ENCODE data around the gene GYS2. TPM values are rescaled to one million over a fixed set of nuclear protein-coding genes. Genes with fewer than 3 reads are reported as not detected.

Gene GYS2
- total and polyA plus RNA-seq, 4 donors, result 15.5 to 86.8 (median 34.1) TPM

DNA sequence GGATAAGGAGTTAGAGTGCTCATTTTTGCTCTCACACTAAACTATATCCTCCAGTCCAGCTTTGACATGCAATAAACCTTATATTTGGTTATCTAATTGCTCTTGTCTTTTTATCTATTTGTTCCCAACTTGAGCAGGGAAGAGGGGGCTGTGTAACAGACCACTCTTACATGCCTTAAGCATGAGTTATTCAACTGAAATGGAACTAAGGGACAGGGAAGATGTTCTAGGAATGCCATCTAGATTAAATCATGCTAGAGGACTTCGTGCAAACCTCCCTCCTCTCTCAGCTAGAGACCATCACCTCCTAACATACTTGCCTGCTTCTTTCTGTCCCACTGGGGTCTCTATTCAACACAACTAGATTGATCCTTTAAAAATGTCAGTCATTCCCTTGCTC lies 57.9 kb downstream of the GYS2 start:
- TF ChIP-seq GABPA (IDR thresholded peaks at IDR 0.05 in 1 of 2, conservative IDR thresholded peaks at IDR 0.05 in 1 of 2), result no peak
- TF ChIP-seq, protein P1, sequence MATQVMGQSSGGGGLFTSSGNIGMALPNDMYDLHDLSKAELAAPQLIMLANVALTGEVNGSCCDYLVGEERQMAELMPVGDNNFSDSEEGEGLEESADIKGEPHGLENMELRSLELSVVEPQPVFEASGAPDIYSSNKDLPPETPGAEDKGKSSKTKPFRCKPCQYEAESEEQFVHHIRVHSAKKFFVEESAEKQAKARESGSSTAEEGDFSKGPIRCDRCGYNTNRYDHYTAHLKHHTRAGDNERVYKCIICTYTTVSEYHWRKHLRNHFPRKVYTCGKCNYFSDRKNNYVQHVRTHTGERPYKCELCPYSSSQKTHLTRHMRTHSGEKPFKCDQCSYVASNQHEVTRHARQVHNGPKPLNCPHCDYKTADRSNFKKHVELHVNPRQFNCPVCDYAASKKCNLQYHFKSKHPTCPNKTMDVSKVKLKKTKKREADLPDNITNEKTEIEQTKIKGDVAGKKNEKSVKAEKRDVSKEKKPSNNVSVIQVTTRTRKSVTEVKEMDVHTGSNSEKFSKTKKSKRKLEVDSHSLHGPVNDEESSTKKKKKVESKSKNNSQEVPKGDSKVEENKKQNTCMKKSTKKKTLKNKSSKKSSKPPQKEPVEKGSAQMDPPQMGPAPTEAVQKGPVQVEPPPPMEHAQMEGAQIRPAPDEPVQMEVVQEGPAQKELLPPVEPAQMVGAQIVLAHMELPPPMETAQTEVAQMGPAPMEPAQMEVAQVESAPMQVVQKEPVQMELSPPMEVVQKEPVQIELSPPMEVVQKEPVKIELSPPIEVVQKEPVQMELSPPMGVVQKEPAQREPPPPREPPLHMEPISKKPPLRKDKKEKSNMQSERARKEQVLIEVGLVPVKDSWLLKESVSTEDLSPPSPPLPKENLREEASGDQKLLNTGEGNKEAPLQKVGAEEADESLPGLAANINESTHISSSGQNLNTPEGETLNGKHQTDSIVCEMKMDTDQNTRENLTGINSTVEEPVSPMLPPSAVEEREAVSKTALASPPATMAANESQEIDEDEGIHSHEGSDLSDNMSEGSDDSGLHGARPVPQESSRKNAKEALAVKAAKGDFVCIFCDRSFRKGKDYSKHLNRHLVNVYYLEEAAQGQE (IDR thresholded peaks at IDR 0.05), result no peak
- no peaks in the 10 kb centered on the region for H3K4me1 ChIP-seq (ENCODE audit: control insufficient read depth in 4 of 4, insufficient read depth in 4 of 4, low read length in 3 of 4)
- WGBS, result 0% methylated on average over 1 of the region's 1 CpG
- no peak overlapping the region for H3K27ac ChIP-seq (ENCODE audit: low read depth in 1 of 2, low read length in 2 of 2)
- no peaks in the 10 kb centered on the region for H3K27me3 ChIP-seq (ENCODE audit: control insufficient read depth in 4 of 4, insufficient read depth in 4 of 4, low read length in 3 of 4)
- H3K36me3 ChIP-seq (ENCODE audit: control insufficient read depth in 4 of 4, insufficient read depth in 3 of 4, low read depth in 1 of 4, low read length in 3 of 4), result peaks cover 0 to 13% (median 5%) of the 10 kb centered on the region in 4 donors
- no peak overlapping the region for H3K9ac ChIP-seq (ENCODE audit: low read depth in 1 of 2, low read length in 2 of 2)
- DNase-seq (ENCODE audit: low spot score), result no peak
- no peak overlapping the region for H3K4me3 ChIP-seq (ENCODE audit: low read depth in 1 of 3, low read length in 3 of 3)
- H3K9me3 ChIP-seq (ENCODE audit: control insufficient read depth in 4 of 4, low read length in 3 of 4), result no peaks in the 10 kb centered on the region

DNA sequence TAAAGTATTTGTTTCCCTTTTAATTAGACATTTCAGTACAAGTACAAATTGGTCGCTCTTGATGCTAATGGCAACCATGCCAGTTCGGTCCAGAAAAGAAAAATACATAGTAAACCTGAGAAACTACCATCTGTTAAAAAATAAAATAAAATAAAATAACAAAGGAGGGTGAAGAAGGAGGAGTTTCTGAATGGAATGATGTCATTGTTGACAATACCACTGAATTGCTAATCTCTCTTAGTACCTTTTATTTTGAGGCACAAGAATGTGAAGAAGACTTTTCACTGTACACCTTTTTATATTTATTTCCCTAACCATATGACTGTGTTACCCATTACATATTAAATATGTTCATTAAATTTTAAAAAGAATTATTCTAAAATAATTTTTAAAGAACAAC lies 59.1 kb downstream of the GYS2 start:
- DNase-seq (ENCODE audit: low spot score), result no peak
- H3K9me3 ChIP-seq (ENCODE audit: control insufficient read depth in 4 of 4, low read length in 3 of 4), result no peaks in the 10 kb centered on the region
- H3K4me1 ChIP-seq (ENCODE audit: control insufficient read depth in 4 of 4, insufficient read depth in 4 of 4, low read length in 3 of 4), result no peaks in the 10 kb centered on the region
- TF ChIP-seq TAF1 (conservative IDR thresholded peaks at IDR 0.05) (no peak), FOXA2 (IDR thresholded peaks at IDR 0.05) (no peak), YY1 (IDR thresholded peaks at IDR 0.05) (no peak), RAD21 (IDR thresholded peaks at IDR 0.05) (no peak), FOXA1 (IDR thresholded peaks at IDR 0.05) (no peak), EGR1 (IDR thresholded peaks at IDR 0.05; ENCODE audit: low read depth in 2 of 2) (no peak), JUND (IDR thresholded peaks at IDR 0.05) (no peak)
- TF ChIP-seq, protein P2, sequence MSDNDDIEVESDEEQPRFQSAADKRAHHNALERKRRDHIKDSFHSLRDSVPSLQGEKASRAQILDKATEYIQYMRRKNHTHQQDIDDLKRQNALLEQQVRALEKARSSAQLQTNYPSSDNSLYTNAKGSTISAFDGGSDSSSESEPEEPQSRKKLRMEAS (IDR thresholded peaks at IDR 0.05), result no peak
- TF ChIP-seq, protein P3, sequence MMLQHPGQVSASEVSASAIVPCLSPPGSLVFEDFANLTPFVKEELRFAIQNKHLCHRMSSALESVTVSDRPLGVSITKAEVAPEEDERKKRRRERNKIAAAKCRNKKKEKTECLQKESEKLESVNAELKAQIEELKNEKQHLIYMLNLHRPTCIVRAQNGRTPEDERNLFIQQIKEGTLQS (IDR thresholded peaks at IDR 0.05), result no peak
- TF ChIP-seq, protein P4, sequence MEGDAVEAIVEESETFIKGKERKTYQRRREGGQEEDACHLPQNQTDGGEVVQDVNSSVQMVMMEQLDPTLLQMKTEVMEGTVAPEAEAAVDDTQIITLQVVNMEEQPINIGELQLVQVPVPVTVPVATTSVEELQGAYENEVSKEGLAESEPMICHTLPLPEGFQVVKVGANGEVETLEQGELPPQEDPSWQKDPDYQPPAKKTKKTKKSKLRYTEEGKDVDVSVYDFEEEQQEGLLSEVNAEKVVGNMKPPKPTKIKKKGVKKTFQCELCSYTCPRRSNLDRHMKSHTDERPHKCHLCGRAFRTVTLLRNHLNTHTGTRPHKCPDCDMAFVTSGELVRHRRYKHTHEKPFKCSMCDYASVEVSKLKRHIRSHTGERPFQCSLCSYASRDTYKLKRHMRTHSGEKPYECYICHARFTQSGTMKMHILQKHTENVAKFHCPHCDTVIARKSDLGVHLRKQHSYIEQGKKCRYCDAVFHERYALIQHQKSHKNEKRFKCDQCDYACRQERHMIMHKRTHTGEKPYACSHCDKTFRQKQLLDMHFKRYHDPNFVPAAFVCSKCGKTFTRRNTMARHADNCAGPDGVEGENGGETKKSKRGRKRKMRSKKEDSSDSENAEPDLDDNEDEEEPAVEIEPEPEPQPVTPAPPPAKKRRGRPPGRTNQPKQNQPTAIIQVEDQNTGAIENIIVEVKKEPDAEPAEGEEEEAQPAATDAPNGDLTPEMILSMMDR (IDR thresholded peaks at IDR 0.05; ENCODE audit: low read depth, low read length, missing input control), result no peak
- H3K9ac ChIP-seq (ENCODE audit: low read depth in 1 of 2, low read length in 2 of 2), result no peak overlapping the region
- 96% methylated on average over 2 of the region's 2 CpGs for WGBS
- H3K4me3 ChIP-seq (ENCODE audit: low read depth in 1 of 3, low read length in 3 of 3), result no peak overlapping the region
- no peaks in the 10 kb centered on the region for H3K27me3 ChIP-seq (ENCODE audit: control insufficient read depth in 4 of 4, insufficient read depth in 4 of 4, low read length in 3 of 4)
- H3K27ac ChIP-seq (ENCODE audit: low read depth in 1 of 2, low read length in 2 of 2), result no peak overlapping the region
- peaks cover 0 to 16% (median 5%) of the 10 kb centered on the region in 4 donors for H3K36me3 ChIP-seq (ENCODE audit: control insufficient read depth in 4 of 4, insufficient read depth in 3 of 4, low read depth in 1 of 4, low read length in 3 of 4)

DNA sequence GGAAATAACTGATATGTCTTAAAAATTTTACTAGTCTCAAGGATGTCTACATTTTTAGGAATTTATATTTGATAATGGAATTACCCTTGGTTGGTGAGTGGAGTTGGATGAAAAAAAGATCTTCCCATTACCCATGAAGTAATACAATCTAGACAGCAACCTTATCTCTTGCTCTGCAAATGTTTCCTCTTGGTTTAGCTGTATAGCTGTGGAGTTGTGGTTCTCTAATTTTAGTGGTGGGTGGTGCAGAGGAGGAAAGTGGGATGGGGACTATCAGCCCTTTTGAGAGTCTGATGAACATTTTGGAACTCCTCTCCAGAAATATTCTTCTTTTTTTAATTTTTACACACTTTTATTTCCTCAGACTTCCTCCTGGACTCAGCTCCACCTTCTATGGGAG lies 61.5 kb downstream of the GYS2 start:
- DNase-seq (ENCODE audit: low spot score), result no peak
- Histone ChIP-seq H3K9ac (ENCODE audit: low read depth in 1 of 2, low read length in 2 of 2) (no peak overlapping the region), H3K36me3 (ENCODE audit: control insufficient read depth in 4 of 4, insufficient read depth in 3 of 4, low read depth in 1 of 4, low read length in 3 of 4) (peaks cover 0 to 17% (median 14%) of the 10 kb centered on the region in 4 donors), H3K27me3 (ENCODE audit: control insufficient read depth in 4 of 4, insufficient read depth in 4 of 4, low read length in 3 of 4) (no peaks in the 10 kb centered on the region), H3K4me3 (ENCODE audit: low read depth in 1 of 3, low read length in 3 of 3) (no peak overlapping the region), H3K4me1 (ENCODE audit: control insufficient read depth in 4 of 4, insufficient read depth in 4 of 4, low read length in 3 of 4) (no peaks in the 10 kb centered on the region), H3K27ac (ENCODE audit: low read depth in 1 of 2, low read length in 2 of 2) (no peak overlapping the region), H3K9me3 (ENCODE audit: control insufficient read depth in 4 of 4, low read length in 3 of 4) (no peaks in the 10 kb centered on the region)
- TF ChIP-seq, protein P2 (IDR thresholded peaks at IDR 0.05), result no peak
- TF ChIP-seq YY1 (IDR thresholded peaks at IDR 0.05) (no peak), HNF4G (IDR thresholded peaks at IDR 0.05) (no peak), HNF4A (conservative IDR thresholded peaks at IDR 0.05) (no peak), FOXA1 (IDR thresholded peaks at IDR 0.05) (no peak), SP1 (IDR thresholded peaks at IDR 0.05) (no peak)
- TF ChIP-seq, protein P4 (IDR thresholded peaks at IDR 0.05; ENCODE audit: low read depth, low read length, missing input control), result no peak
- TF ChIP-seq, protein P3 (IDR thresholded peaks at IDR 0.05), result no peak

Data from liver (tissue), 9 donors.